ENCODE results near the gene CCDC183. TPM values are rescaled to one million over a fixed set of nuclear protein-coding genes. Genes with fewer than 3 reads are reported as not detected.
"Not testable (repeated sequence)": the region's sequence is repeated elsewhere in the genome, so short reads cannot be mapped to it uniquely, and the experiment has no call there.

The CCDC183 gene
- total RNA-seq, 2 donors from 2014 or later: 3.3 to 14.5 TPM

GRCh38 chr9:136840877-136841645 lies 44.9 kb downstream of the CCDC183 start:
- H3K4me1 ChIP-seq: peaks cover 45% of the 10 kb centered on the region
- DNase-seq: peak; percentile 82 to 96 (median 94)
- peak overlapping the region; percentile 73 to 89 (median 76) for H3K27ac ChIP-seq
- peak; percentile 70 for ATAC-seq
- H3K36me3 ChIP-seq (replicated peaks in 1 of 2; ENCODE audit: insufficient read depth in 1 of 2, low read depth in 2 of 2): no peaks in the 10 kb centered on the region
- H3K27me3 ChIP-seq: no peaks in the 10 kb centered on the region
- TF ChIP-seq CTCF (IDR thresholded peaks at IDR 0.05) (peak in 1 of 7 experiments; percentile 7), POLR2A (IDR thresholded peaks at IDR 0.05) (peak in 2 of 3 donors; percentile 43 to 45)
- WGBS, 2 donors: 37 to 68% methylated on average over 10 to 28 of the region's 28 CpGs
- H3K4me3 ChIP-seq: no peak overlapping the region
- no peaks in the 10 kb centered on the region for H3K9me3 ChIP-seq
- intact Hi-C loops (cut with DNase I): no loop called here

GRCh38 chr9:136841646-136842379 lies 45.7 kb downstream of the CCDC183 start:
- peak; percentile 12 for ATAC-seq
- DNase-seq: peak; percentile 42 to 75 (median 60)
- H3K36me3 ChIP-seq (replicated peaks in 1 of 2; ENCODE audit: insufficient read depth in 1 of 2, low read depth in 2 of 2); H3K9me3 ChIP-seq; H3K27me3 ChIP-seq; intact Hi-C loops (cut with DNase I); H3K4me3 ChIP-seq: not testable (repeated sequence)
- Histone ChIP-seq H3K27ac (peak overlapping the region; percentile 73 to 89 (median 76)), H3K4me1 (peaks cover 50% of the 10 kb centered on the region)
- 19 to 33% methylated on average over 3 to 16 of the region's 16 CpGs for whole genome bisulfite sequencing, 2 donors

GRCh38 chr9:136842380-136842948 lies 46.3 kb downstream of the CCDC183 start, which contains the start of gene AJM1:
TSS of gene AJM1 (plus strand) at chr9:136842478. CDS start at chr9:136844415, 1,937 bp downstream.
- H3K4me1 ChIP-seq: peaks cover 54% of the 10 kb centered on the region
- TF ChIP-seq POLR2A (IDR thresholded peaks at IDR 0.05) (peak in 1 of 3 donors; percentile 17), CTCF (IDR thresholded peaks at IDR 0.05) (peak; percentile 79 to 94 (median 86))
- H3K4me3 ChIP-seq; H3K36me3 ChIP-seq (replicated peaks in 1 of 2; ENCODE audit: insufficient read depth in 1 of 2, low read depth in 2 of 2); intact Hi-C loops (cut with DNase I); H3K27me3 ChIP-seq; H3K9me3 ChIP-seq: not testable (repeated sequence)
- peak; percentile 80 for ATAC-seq
- 0 to 2% methylated on average over 7 to 22 of the region's 27 CpGs for WGBS, 2 donors
- H3K27ac ChIP-seq: peak within 1 kb of the TSS; percentile 73 to 89 (median 76)
- peak; percentile 77 to 80 (median 79) for DNase-seq

GRCh38 chr9:136843159-136843800 lies 47.1 kb downstream of the CCDC183 start:
- H3K4me3 ChIP-seq; intact Hi-C loops (cut with DNase I); ATAC-seq; H3K9me3 ChIP-seq; H3K36me3 ChIP-seq (replicated peaks in 1 of 2; ENCODE audit: insufficient read depth in 1 of 2, low read depth in 2 of 2); DNase-seq; H3K27me3 ChIP-seq: not testable (repeated sequence)
- Histone ChIP-seq H3K27ac (peak overlapping the region; percentile 34 to 89 (median 72)), H3K4me1 (peaks cover 56% of the 10 kb centered on the region)
- WGBS, 2 donors: 0 to 10% methylated on average over 2 to 21 of the region's 21 CpGs

- H3K36me3 ChIP-seq (replicated peaks in 1 of 2; ENCODE audit: insufficient read depth in 1 of 2, low read depth in 2 of 2); H3K4me3 ChIP-seq; intact Hi-C loops (cut with DNase I); H3K27me3 ChIP-seq; H3K9me3 ChIP-seq; ATAC-seq: not testable (repeated sequence)
- peaks cover 56% of the 10 kb centered on the region for H3K4me1 ChIP-seq
- peak overlapping the region; percentile 34 to 89 (median 72) for H3K27ac ChIP-seq
- WGBS, 2 donors: 40 to 73% methylated on average over 11 to 79 of the region's 99 CpGs
- peak in 3 of 4 donors; percentile 44 to 65 (median 64) for DNase-seq
- peak; percentile 56 to 78 (median 68) for TF ChIP-seq CTCF (IDR thresholded peaks at IDR 0.05)
These were observed 47.9 kb downstream of the CCDC183 start for GRCh38 chr9:136843801-136844740.

All from body of pancreas (tissue), 4 donors.